Endothelial cell of umbilical vein (primary cell): ENCODE measurements around the gene ATP6V0C. TPM values are rescaled to one million over a fixed set of nuclear protein-coding genes. Genes with fewer than 3 reads are reported as not detected.
"Not testable (repeated sequence)": the region's sequence is repeated elsewhere in the genome, so short reads cannot be mapped to it uniquely, and the experiment has no call there.

Experiments used
- BruUV-seq: library from RNA; stranded (reverse); fragments of 400-500 nt; replicated peaks from 2 replicates; lab custom pipeline; 2021; lab: Mats Ljungman, UMichigan
- CTCF ChIA-PET: fragments of 300-600, 350-600 bp; sonication (Branson Sonifier 250); formaldehyde crosslinking; loops from one replicate; lab custom pipeline; 2021; ENCODE audit warnings: antibody characterized with exemption, inconsistent platforms; lab: Charles Lee
- POLR2A ChIA-PET: fragments of 300-600, 350-600 bp; sonication (Branson Sonifier 250); formaldehyde crosslinking; loops from one replicate; lab custom pipeline; 2021; ENCODE audit warnings: antibody characterized with exemption, inconsistent platforms; lab: Charles Lee
- DNase-seq: peaks from one replicate; pipeline ENCODE4 v3.0.0-alpha.2; 2011; ENCODE audit warnings: low read depth, low spot score
- FAIRE-seq: peaks from 2 replicates; lab custom pipeline; 2011; peaks lifted over from hg19 to GRCh38; lab: Jason Lieb, UNC
- H2AFZ ChIP-seq: 2 replicates; pipeline ENCODE4 v1.6.0; 2012; ENCODE audit warnings: low read depth, low read length, control low read depth, inconsistent platforms
- H3K27ac ChIP-seq: 2 replicates; pipeline ENCODE4 v1.5.1; 2011; ENCODE audit warnings: low read depth, mild to moderate bottlenecking, control low read depth, low read length, moderate library complexity; ENCODE audit not compliant: insufficient read depth
- H3K27me3 ChIP-seq, 2 experiments: 2 replicates each; pipeline versions ENCODE4 v1.6.0 to v1.6.1; 2011; ENCODE audit warnings: low read length in 2 of 2, mixed read lengths in 1 of 2; ENCODE audit not compliant: control insufficient read depth in 2 of 2, insufficient read depth in 2 of 2
- H3K36me3 ChIP-seq, 2 experiments: 2 replicates in 1 of 2; 3 replicates in 1 of 2; pipeline ENCODE4 v1.5.1; 2011; ENCODE audit warnings: low read length in 2 of 2, mild to moderate bottlenecking in 1 of 2, moderate library complexity in 1 of 2; ENCODE audit not compliant: control insufficient read depth in 2 of 2, insufficient read depth in 2 of 2; ENCODE audit errors: extremely low read depth in 1 of 2
- H3K4me1 ChIP-seq: 3 replicates; pipeline ENCODE4 v1.5.1; 2011; ENCODE audit warnings: mild to moderate bottlenecking, low read length; ENCODE audit not compliant: control insufficient read depth, insufficient read depth; ENCODE audit errors: extremely low read depth
- H3K4me2 ChIP-seq: 2 replicates; pipeline ENCODE4 v1.6.1; 2011; ENCODE audit warnings: low read length, control low read depth, mixed read lengths; ENCODE audit not compliant: insufficient read depth
- H3K4me3 ChIP-seq, 3 experiments: fragments of 200-600 bp in 1 of 3; sonication (generic), shearing (Covaris generic) in 1 of 3; replicated peaks in 1 of 3; 2 replicates each; pipeline ENCODE4 v1.5.1; 2011 to 2016; ENCODE audit warnings: control low read depth in 3 of 3, low read length in 3 of 3, mild to moderate bottlenecking in 2 of 3, inconsistent platforms in 1 of 3, low read depth in 1 of 3, moderate library complexity in 1 of 3; ENCODE audit not compliant: insufficient read depth in 1 of 3
- H3K79me2 ChIP-seq: 2 replicates; pipeline ENCODE4 v1.6.0; 2012; ENCODE audit warnings: low read length, inconsistent platforms; ENCODE audit not compliant: control insufficient read depth, insufficient read depth
- H3K9ac ChIP-seq: replicated peaks from 2 replicates; pipeline ENCODE3; 2011; ENCODE audit warnings: low read length, control low read depth; ENCODE audit not compliant: insufficient read depth; ENCODE audit errors: extremely low read depth
- H3K9me1 ChIP-seq: replicated peaks from 3 replicates; pipeline ENCODE4 v1.6.0; 2011; ENCODE audit warnings: mild to moderate bottlenecking, low read length; ENCODE audit not compliant: control insufficient read depth, insufficient read depth; ENCODE audit errors: extremely low read depth
- H3K9me3 ChIP-seq: replicated peaks from 2 replicates; pipeline ENCODE4 v1.5.1; 2012; ENCODE audit warnings: low read length, inconsistent platforms; ENCODE audit not compliant: control insufficient read depth, insufficient read depth
- H4K20me1 ChIP-seq: replicated peaks from 2 replicates; pipeline ENCODE3; 2011; ENCODE audit warnings: mild to moderate bottlenecking, low read length; ENCODE audit not compliant: control insufficient read depth, insufficient read depth; ENCODE audit errors: extremely low read depth
- CTCF ChIP-seq, 2 donors: IDR thresholded peaks; 1 replicate in 1 of 2; 2 replicates in 1 of 2; pipeline ENCODE4 v1.5.1; 2011; ENCODE audit warnings: low read length in 2 of 2, mild to moderate bottlenecking in 2 of 2, moderate library complexity in 2 of 2, control low read depth in 1 of 2, inconsistent platforms in 1 of 2, low read depth in 1 of 2; ENCODE audit not compliant: insufficient read depth in 1 of 2; ENCODE audit errors: extremely low read depth in 1 of 2
- dilution Hi-C: fragments of 300-500 bp; cut with MboI; formaldehyde crosslinking; loops from one replicate; pipeline ENCODE4 v1.15.0; 2019; ENCODE audit warnings: low sequenced_read_pairs; ENCODE audit not compliant: extremely low pct_ligation_motif_present
- intact Hi-C: fragments of 100-400 bp; cut with micrococcal nuclease; formaldehyde crosslinking; loops from one replicate; pipeline ENCODE4 v1.10.0; 2022
- polyA plus RNA-seq, 4 experiments: library from polyadenylated mRNA; depleted of rRNA in 3 of 4; stranded (reverse) in 3 of 4; unstranded in 1 of 4; fragments of >200 nt; gene quantifications; 2 replicates each; pipeline versions ENCODE4 v1.2.1 to v1.2.3, GENCODE V29; 2011 to 2012; ENCODE audit warnings: missing spikeins in 1 of 4
- total RNA-seq: library from RNA; stranded (reverse); gene quantifications from 2 replicates; pipeline ENCODE4 v1.2.3, GENCODE V29; 2021

ATP6V0C gene
- total and polyA plus RNA-seq, 2 donors (not counting 3 experiments of a cell fraction or from before 2014, with no cell fraction given), result 146 to 194 TPM

- H3K9me1 ChIP-seq, H2AFZ ChIP-seq, H3K27me3 ChIP-seq, CTCF ChIA-PET, H3K27ac ChIP-seq, H3K4me2 ChIP-seq, POLR2A ChIA-PET, dilution Hi-C loops, H4K20me1 ChIP-seq, H3K9me3 ChIP-seq, BruUV-seq, H3K4me3 ChIP-seq, intact Hi-C loops, DNase-seq, H3K9ac ChIP-seq, H3K36me3 ChIP-seq: not testable (repeated sequence)
- peak; percentile 84 for FAIRE-seq
- H3K4me1 ChIP-seq, result peaks cover 11% of the 10 kb centered on the region
- peaks cover 39% of the 10 kb centered on the region for H3K79me2 ChIP-seq
- peak; percentile 18 to 35 for TF ChIP-seq CTCF (IDR thresholded peaks at IDR 0.05; ENCODE audit: extremely low read depth in 1 of 2, insufficient read depth in 1 of 2, low read depth in 1 of 2, low read length in 2 of 2)
Measured at GRCh38 chr16:2539845-2540458, 26.2 kb downstream of the ATP6V0C start.

- H3K4me3 ChIP-seq, POLR2A ChIA-PET, BruUV-seq, DNase-seq, H3K27ac ChIP-seq, H3K36me3 ChIP-seq, H3K4me2 ChIP-seq, H3K9me1 ChIP-seq, H3K9me3 ChIP-seq, H4K20me1 ChIP-seq, intact Hi-C loops, FAIRE-seq, H3K27me3 ChIP-seq, CTCF ChIA-PET, H2AFZ ChIP-seq, dilution Hi-C loops, H3K9ac ChIP-seq: not testable (repeated sequence)
- Histone ChIP-seq H3K79me2 (peaks cover 49% of the 10 kb centered on the region), H3K4me1 (peaks cover 11% of the 10 kb centered on the region)
Measured at GRCh38 chr16:2540912-2541311, 27.2 kb downstream of the ATP6V0C start.

- H3K4me1 ChIP-seq, result peaks cover 11% of the 10 kb centered on the region
- DNase-seq, H3K9ac ChIP-seq, POLR2A ChIA-PET, H2AFZ ChIP-seq, H3K9me1 ChIP-seq, dilution Hi-C loops, BruUV-seq, intact Hi-C loops, H3K27me3 ChIP-seq, H3K9me3 ChIP-seq, CTCF ChIA-PET, H3K4me2 ChIP-seq, H3K36me3 ChIP-seq, H4K20me1 ChIP-seq, H3K4me3 ChIP-seq, H3K27ac ChIP-seq: not testable (repeated sequence)
- peak; percentile 94 for FAIRE-seq
- H3K79me2 ChIP-seq, result peaks cover 52% of the 10 kb centered on the region
Measured at GRCh38 chr16:2541409-2541808, 27.7 kb downstream of the ATP6V0C start.
